Pulmonary artery endothelial cell (primary cell): ENCODE results near the gene PAK5. TPM values are rescaled to one million over a fixed set of nuclear protein-coding genes. Genes with fewer than 3 reads are reported as not detected.

ENCODE experiments used
- DNase-seq: peaks from one replicate; pipeline ENCODE4 v3.0.0-alpha.2; 2011; ENCODE audit warnings: low read depth, low spot score
- total RNA-seq: library from RNA; depleted of rRNA; stranded (reverse); fragments of >200 nt; gene quantifications from 2 replicates; pipeline ENCODE4 v1.2.3, GENCODE V29; 2014

The PAK5 gene
- total RNA-seq, 1 donor from 2014 or later: not detected

DNA sequence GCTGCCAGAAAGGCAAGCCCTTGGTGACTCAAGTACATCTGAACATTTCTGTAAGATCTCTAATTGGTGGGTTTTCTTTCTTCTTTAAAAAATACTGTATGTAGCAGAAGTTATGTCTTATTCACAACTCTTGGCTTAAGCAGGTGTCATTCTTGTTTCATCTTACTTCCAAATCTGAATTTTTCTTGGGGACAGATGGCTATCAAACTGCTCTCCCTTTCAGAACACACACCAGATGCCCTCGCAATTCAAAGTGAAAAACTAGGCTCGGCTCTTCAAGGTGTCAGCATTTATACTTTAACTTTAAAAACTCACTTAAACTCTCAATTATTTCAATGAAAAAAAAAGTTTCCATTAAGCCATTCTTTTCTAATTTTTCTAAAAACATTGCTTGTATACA, 49.7 kb downstream of the PAK5 start:
- no peak for DNase-seq

DNA sequence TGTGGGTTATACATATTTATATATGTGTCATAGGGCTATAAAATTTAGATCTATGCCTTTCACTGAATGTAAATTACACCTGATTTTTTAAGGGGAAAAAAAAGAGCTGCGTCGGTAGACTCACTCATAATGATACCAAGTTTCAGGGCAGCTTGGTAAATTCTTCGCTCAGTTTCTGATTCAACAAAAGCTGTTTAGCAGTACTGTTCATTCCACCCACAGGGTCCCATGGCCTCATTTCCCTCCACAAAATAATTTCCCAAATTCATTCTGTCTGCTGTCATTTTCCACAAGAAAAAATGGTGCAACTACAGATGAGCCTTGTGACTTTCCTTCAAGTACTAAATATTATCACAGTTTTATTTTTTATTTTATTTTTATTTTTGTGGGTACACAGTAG, 63.7 kb downstream of the PAK5 start:
- no peak for DNase-seq

DNA sequence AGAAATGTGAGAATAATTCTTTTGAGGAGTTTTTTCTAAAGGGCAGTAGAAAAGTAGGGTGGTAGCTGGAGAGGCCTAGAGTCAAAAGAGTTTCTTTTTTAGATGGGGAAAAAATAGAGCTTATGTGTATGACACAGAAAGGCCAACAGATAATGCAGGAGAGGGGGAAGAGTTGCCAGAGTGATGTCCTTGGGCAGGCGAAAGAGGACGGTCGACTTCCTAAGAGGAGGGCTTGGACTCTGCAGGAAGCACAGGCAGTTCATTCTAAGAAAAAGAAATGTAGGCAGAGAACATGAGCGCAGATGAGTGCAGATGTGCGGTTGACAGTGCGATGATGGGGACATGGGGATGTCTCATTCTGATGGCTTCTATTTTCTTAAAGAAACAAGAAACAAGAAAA, 68.9 kb downstream of the PAK5 start:
- DNase-seq: no peak

DNA sequence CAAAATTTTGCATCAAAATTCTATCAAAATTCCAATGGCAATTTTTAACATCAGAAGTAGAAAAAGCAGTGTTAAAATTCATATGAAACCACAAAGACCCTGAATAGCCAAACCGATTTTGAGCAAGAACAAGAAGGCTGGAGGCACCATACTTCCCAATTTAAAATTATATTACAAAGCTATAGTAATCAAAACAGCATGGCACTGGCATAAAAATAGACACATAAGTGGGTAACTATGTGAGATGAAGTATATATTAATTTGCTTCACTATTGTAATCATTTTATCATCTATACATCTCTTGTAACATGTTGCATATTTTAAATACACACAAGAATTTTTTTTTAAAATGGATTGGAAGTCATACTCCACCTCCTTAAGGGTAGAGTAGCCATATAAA, 77.4 kb downstream of the PAK5 start:
- no peak for DNase-seq

DNA sequence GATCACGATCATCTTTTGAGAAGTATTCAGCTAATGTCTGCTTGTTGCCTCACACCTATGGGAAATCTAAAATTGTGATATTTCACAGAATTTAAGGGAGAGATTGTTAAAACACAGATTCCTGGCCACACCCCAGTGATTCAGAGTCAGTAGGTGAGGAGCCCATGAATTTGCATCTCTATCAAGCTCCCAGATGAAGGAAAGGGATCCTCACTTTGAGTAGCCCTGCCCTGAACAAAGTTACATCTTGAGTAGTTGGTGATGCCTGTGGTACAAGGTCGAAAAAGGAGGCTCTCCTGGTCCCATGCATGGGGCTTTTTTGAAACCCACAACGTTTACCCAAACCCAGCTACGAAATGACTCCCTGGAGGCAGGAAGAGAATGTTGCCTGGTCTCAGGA, 79.5 kb downstream of the PAK5 start:
- no peak for DNase-seq

DNA sequence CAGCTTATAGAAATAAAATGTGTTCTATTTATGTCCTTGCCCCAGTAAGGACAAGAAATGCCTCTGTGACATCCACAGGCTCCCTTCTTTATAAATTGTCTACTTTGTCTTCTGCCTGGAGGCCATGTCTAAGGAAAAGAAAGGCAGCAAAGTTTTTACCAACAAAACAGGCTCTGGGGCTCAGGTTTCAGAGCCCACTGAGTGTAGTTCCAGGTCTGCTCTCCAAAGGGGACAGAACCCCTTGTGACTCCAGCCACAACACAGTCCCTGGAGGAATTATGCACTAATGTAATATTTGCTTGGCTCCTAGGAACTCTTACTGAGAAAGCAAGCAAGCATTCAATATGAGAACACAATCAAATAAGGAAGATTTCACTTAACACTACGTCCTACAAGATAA, 80.1 kb downstream of the PAK5 start:
- DNase-seq: no peak

DNA sequence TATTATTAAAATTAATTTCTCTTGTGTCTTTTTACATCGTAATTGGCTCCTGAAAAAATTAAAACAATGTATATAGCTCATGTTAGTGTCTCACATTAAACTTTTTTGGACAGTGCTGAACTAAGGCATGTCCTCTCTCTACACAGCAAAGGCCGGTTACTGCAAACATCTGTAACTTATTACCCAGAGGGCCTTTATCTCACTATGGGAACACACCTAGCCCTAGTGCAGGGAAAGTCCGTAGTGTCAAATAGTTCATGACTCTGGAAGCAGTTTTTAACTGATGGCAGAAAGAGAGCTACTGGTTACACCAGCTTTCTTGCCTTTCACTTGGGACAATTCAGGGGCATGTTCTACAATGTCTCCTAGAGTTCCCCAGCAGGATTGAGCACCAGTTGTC, 82.2 kb downstream of the PAK5 start:
- DNase-seq: no peak

DNA sequence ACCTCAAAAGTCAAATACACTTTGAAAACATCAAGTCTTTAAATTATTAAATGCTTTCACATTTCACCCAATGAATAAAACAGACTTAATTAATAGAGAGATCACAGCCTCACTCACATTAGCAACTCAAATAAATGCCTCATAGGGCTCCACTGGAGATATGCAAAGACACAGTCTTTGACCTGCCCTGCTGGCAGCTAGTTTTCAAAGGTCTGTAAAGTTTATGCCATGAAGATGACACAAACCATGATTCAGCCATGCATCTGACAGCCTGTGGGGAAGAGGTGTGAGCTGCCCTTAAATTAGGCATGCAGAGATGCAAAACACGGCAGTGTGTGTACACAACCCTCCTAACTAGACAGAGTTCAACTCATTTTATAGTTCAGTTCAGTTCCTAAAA, 83.6 kb downstream of the PAK5 start:
- no peak for DNase-seq

DNA sequence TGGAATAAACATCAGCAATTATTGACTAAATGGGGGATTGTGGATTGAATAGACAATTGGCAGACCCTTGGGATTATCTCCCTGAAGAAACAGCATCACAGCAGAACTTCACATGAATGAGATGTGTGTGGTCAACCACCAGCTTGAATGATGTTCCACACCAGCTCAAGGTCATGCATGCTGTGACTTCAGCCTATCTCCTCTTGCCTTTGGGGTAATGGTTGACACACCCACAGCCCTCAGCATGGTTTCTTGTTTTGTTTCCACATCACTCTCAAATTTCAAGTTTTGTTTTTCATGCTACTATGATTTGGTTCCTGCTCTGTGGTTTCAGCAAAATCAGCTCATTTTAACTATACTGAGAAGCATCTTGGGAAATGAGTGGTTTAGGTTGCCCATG, 94.3 kb downstream of the PAK5 start:
- DNase-seq: no peak

DNA sequence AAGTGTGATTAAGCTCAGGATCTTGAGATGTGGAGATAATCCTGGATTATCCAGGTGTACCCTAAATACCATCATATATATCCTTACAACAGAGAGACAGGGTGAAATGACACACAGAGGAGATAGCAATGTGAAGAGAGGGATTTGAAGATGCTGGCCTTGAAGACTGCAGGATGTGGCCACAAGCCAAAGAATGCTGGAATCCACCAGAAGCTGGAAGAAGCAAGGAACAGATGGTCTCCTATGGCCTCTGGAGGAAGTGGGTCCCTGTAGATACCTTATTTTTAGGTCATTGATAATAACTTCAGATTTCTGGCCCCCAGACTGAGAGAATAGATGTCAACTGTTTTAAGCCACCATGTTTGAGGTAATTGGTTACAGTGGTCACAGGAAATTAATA, 95.0 kb downstream of the PAK5 start:
- no peak for DNase-seq

DNA sequence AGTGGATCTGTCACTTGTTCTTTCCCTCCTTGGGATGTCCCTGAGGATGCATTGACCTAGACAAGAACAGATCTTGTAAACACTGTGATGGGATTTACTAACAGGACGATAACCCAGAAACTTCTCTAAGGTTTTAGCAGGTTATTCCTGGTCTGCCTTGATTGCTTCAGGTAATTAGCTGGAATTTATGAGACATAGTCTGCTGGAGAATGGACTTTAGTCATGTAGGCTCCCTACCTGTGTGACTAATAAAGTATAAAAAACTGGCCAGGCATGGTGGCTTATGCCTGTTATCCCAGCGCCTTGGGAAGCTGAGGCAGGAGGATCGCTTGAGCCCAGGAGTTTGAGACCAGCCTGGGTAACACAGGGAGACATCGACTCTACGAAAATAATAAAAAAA, 96.1 kb downstream of the PAK5 start:
- DNase-seq: no peak

DNA sequence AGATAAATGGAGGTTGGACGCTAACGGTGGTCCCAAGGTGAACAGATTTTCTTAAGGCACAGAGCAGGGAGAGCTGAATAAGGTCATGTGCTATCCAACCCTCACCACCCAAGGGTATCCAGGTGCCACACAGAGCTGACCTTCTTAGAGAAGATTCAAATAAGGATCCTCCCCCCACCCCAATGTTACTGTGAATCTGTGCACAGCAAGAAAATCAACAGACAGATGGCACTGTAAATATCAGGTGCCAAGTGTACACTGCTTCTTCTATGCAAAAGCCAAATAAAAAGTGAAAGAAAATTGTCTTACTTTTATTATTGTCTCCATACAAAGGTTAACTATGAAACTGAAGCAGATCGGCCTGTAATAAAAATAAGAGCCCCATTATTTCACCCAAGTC, 96.9 kb downstream of the PAK5 start:
- no peak for DNase-seq

DNA sequence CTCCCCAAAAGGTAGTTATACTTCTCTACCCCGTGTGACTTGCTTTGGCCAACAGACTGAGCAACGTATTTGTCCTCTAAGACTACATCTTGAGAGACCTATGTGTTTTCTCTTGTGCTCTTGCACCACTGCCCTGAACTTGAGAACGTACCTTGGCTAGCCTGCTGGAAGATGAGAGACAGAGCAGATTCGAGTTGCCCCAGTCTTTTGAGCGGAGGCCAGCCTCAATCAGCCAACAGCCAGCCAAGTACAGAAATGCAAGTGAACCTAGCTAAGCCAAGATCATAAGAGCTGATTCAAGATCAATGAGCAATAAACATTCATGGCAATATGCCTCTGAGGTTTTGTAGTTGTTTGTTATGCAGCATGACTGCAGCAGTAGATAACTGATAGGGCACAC, 98.4 kb downstream of the PAK5 start:
- DNase-seq: no peak

DNA sequence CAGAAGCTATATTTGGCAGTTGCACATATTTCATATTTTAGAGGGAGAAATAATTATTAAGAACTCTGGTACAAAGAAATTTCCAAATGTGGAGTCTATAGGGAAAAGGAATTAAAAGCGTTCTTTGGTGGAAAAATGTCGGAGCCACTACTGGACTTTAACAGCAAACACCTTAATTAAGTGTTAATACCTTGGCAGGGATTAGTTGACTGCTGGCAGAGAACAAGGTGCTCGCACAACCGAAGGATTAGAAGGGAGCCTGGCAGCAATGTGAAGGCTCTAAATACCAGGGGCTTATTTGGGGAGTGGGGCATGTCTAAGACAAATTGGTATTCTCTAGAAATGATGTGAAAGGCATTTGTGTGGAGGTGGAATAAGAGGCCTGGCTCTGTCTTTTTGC, 98.9 kb downstream of the PAK5 start:
- DNase-seq: no peak

DNA sequence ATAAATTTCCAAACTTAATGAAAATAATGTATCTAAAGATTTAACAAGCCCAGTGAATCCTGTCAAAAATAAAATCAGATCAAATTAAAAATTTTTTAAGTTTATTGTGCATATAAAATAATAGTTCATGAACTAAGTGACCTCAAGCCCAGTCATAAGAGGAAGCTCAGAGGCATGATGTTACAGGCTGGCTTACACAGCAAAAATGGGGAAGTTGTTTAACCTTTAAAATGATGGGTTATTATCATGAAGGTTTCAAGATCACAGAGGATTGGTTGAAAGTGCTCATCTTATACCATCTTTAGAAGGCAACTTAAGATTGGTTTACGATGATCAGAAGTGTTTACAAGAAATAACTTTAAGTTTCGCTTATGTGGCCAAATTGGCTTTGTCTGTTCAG, 102.5 kb downstream of the PAK5 start:
- DNase-seq: no peak

DNA sequence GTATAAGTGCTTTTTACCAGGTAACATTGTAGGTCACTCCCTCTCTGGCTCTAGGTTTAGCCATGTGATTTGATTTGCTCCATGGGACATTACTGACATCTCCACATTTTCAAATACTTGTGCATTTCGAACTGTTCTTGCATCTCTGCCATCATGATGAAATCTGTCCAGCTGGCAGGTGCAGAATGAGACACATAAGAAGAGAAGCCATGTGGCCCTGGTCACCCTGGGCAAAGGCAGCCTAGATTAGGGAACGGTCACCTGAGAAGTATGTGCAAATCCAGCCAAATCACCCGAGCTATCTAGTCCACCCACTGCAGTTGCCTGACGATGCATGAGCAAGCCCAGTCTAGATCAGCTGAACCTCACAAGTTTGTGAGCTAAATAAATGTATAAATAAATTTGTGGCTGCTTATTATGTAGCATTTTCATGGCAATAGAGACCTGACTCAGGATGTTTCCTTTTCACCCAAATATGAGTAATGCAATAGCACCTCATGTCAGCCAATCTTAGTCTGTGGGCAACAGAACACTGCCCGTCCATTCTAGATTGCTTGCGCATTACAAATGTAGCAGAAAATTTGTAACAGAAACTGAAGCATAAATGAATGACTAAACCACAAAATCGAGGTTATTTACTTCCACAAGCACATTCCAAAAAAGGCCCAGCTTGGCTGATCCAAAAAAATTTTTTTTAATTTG, 115.2 kb downstream of the PAK5 start:
- DNase-seq: no peak

DNA sequence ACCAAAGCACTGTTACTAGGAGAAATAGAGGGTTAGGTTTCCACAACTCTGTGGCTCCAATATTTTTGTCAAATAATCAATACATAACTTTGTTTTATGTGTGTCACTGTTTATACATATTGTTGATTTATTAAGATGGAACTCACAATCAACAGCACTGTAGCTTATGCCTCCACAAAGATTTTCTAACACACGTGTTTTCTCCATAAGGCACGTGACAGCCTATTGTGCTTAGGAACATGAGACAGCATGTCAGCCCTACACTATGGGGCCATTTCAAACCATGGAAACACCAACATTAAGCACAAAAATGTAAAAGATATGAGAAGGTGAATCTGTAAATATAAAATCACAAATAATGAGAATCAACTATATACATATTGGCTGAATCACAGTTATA, 127.0 kb downstream of the PAK5 start:
- DNase-seq: no peak

DNA sequence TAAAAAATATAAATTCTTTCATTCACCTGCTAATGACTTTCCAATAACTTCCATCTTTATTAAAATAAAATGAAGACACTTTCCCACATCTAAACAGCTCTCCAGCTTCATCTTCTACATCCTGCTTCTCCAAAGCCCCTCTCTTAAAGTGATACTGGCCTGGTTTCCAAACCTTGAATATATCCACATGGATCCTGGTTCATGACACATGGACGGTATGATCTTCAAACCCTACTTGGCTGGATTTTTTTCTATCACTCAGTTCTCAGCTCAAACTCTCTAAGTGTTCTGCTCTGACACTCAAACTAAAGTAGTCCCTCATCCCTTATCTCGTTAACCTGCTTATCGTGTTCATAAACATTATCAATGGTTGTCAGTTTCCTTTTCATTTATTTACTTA, 128.2 kb downstream of the PAK5 start:
- no peak for DNase-seq

DNA sequence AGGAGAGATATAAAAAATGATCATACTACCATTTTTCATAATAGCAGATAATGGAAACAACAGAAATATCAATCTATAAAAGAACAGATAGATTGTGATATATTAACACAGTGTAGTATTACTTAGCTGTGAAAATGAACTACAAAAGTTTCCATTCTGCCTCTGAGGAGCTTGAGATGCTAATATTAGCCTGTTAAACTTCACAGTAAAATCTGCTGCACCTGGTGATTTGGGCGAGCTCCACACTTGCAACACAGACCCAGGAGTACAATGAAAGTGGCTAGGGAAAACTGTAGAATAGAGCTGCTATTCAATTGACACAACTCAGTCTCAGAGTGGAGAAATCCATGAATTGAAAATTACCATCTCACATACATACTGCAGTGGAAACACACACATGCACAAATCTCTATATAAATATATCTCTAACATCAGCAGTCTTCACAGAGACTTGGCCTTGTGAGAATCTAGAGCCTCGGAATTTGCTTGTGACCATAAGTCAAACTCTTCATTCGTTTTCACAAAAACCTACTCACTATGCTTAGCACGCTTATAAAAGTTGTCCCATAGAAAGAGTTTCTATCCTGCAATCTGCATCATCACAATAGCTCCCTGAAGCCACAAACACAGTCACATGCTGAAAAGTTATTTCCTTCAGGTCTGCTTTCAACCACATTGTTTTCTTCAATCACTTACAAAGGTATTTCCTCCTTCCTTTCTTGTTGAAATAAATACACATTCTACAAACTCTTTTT, 133.0 kb downstream of the PAK5 start:
- DNase-seq: no peak

DNA sequence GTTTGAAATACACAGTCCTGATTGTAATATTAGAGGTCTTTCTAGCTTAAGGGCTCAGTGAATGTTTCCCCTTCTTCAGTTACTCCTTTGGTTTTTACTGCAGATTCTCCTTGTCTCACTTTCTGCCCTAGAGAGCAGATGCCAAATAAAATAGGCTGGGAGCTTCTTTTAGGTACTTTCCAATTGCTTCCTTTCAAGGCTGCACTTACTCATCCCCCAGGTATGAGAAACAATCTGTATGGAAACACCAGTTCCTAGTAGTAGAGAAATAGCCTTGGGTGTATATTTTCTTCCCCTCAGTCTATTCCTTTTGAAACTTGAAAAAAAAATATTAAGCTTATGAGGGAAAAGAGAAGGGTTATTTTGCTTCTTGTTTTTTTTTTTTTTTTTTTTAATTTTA, 139.7 kb downstream of the PAK5 start:
- no peak for DNase-seq

DNA sequence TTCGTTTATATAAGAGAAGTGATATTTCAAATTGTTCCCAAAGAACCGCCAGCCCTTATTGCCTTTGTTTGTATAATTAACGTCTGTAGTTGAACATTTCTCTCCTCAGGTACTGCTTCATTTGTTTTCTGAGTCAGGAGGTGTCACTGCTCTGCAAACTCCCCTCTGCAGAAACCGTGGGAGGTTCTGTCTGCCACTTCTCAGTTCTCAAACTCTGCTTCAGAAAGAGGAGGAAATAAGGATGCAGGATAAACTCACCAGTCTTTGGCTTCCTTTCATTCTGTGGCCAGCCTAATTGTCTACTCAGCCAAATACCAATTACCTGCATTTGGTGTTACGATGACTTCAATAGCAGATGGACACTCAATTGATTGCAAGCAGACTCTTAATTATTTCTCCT, 149.8 kb downstream of the PAK5 start:
- no peak for DNase-seq

DNA sequence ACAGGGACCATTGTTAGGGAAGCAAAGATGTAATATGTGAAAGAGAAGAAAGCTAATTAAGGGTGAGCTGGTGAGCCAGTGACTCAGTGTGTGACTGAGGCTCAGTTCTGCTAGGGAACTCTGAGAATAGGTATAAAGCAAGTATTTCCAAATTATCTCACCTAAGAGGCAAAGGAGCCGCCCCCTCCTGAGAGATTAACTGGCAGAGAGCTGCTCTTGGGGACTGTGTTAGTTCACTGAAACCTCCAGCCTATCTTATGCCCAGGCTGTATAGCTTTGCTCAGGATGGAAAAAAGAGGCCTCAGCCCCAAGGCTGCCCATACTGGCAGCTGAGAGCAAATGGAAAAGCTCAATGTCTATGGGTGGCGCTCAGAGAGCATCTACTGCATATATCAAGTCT, 152.0 kb downstream of the PAK5 start:
- no peak for DNase-seq

DNA sequence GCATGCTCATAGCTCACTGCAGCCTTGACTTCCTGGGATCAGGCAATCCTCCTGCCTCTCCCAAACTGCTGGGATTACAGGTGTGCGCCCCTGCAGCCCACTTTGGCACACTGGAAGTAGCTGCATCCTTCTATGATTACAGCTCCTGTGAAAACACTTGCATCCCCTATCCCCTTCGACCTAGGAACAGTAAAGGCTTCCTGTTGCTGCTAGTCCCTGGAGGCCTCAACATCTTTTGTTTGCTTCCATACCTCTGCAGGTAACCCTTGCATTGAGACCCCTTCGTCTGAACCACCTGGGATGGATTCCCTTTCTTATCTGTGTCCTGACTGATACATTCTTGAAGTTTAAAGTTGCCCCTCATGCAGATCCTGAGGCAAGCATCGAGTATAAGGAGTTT, 152.4 kb downstream of the PAK5 start:
- no peak for DNase-seq
